Hematopoietic multipotent progenitor cell treated with erythropoietin and hydrocortisone succinate and interleukin-3 and kit ligand, for 6 days (in vitro differentiated cells): ENCODE data around the gene SPEG.

Experiments
- DNase-seq: peaks from one replicate; pipeline ENCODE4 v3.0.0-alpha.2; 2015

The SPEG gene

DNA sequence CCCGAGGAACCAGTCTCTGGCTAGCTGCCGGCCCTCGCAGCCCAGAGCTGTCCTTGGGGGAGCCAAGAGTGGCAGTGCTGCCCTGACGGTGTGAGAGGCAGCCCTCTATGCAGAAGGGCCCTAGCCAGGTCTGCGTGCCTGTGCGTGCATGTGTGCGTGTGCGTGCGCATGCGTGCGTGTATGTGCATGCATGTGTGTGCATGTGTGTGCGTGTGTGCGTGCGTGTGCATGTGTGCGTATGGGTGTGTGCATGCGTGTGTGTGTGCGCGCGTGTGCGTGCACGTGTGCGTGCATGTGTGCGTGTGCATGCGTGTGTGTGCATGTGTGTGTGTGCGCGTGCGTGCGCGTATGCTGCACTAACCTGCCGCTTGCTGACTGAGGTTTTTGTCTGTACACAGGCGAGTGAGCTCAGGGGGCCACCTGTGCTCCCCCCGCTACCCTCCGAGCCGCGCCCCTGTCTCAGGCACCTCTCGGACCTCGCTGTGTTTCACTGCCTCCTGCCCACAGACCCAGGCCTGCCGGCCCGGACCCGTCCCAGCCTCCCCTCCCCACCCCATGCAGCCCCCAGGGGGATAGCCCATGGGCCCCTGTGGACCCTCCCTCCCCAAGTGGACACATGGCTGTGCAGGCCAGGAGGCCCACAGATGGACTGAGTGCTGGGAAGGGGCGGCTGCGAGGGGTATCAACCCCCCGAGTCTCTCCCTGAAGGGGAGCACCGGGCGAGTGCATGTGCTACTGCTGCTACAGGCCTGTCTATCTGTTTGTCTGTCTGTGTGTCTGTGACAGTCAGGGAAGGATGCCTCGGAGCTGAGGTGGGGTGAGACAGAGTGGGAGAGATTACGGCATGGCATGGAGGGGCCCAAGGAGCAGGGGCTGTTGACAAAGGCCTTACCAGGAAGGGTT lies 31.3 kb downstream of the SPEG start:
- DNase-seq: no peak

- DNase-seq: no peak
Measured at GRCh38 chr2:219466816-219467735, 32.4 kb downstream of the SPEG start.

- no peak for DNase-seq
Measured at GRCh38 chr2:219467736-219468075, 33.1 kb downstream of the SPEG start.

- no peak for DNase-seq
Measured at GRCh38 chr2:219468410-219469185, 34.0 kb downstream of the SPEG start.

DNA sequence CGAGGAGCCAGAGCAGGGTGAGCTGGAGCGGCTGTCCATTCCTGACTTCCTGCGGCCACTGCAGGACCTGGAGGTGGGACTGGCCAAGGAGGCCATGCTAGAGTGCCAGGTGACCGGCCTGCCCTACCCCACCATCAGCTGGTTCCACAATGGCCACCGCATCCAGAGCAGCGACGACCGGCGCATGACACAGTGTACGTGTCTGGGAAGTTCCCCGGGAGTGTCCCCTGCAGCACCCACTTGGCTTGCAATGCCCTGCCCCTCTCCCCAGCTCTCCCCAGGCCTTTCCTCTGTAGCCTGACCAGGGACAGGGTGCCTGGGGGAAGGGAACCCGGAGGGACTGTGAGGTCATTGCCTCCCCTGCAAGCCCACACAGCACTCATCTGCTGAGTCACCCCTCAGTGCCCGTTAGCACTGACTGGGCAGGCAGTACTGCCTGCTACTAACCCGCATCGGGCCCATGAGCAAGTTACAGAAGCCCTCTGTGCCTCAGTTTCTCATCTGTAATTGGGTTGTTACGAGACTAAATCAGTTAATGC lies 34.6 kb downstream of the SPEG start:
- DNase-seq: no peak

- no peak for DNase-seq
Measured at GRCh38 chr2:219470429-219470828, 35.8 kb downstream of the SPEG start.

- DNase-seq: no peak
Measured at GRCh38 chr2:219471476-219472371, 37.1 kb downstream of the SPEG start.

DNA sequence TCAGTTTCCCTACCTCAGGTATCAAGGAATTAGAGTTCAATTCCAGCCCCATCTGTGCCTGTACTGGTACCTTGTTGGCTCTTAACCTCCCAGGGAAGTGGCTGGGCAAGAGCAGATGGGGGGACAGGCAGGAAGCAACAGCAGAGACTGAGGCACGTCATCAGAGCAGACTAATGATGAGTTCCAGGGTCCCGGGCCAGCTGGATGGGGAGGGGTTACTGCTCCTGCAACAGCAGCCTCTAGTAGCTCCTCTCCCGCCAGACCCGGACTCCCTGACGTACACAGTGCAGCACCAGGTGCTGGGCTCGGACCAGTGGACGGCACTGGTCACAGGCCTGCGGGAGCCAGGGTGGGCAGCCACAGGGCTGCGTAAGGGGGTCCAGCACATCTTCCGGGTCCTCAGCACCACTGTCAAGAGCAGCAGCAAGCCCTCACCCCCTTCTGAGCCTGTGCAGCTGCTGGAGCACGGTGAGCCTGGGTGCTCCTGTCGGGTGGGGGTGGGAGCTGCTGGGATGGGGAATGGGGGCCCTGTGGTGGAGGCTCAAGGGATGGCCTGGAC lies 38.1 kb downstream of the SPEG start:
- DNase-seq: no peak

GRCh38 chr2:219473511-219473910 lies 38.9 kb downstream of the SPEG start:
- DNase-seq: no peak

DNA sequence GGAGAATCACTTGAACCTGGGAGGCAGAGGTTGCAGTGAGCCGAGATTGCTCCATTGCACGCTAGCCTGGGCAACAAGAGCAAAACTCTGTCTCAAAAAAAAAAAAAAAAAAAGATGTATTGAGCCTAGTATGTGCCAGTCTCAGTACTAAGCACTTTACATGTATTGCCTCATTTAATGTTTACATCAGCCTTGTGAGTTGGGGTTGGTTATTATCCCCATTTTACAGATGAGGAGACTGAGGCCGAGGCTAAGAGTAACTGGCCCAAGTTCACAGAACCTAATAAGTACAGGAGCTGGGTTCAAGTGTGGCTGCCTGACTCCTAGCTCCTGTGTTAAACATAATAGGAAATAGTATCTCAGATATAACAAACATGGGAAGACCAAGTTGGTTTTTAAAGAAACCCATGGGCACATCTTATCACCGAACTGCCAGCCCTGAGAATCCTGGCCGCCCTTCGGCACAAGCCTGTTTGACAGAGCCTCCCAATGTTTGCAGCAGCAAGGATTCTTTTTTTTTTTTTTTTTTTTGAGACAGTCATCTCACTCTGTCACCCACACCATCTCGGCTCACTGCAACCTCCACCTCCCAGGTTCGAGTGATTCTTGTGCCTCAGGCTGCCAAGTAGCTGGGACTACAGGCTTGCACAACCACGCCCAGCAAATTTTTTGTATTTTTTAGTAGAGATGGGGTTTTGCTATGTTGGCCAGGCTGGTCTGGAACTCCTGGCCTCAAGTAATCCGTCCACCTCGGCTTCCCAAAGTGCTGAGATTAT lies 39.8 kb downstream of the SPEG start:
- peak; percentile 33 for DNase-seq

GRCh38 chr2:219475278-219475677 lies 40.6 kb downstream of the SPEG start:
- peak; percentile 31 for DNase-seq

DNA sequence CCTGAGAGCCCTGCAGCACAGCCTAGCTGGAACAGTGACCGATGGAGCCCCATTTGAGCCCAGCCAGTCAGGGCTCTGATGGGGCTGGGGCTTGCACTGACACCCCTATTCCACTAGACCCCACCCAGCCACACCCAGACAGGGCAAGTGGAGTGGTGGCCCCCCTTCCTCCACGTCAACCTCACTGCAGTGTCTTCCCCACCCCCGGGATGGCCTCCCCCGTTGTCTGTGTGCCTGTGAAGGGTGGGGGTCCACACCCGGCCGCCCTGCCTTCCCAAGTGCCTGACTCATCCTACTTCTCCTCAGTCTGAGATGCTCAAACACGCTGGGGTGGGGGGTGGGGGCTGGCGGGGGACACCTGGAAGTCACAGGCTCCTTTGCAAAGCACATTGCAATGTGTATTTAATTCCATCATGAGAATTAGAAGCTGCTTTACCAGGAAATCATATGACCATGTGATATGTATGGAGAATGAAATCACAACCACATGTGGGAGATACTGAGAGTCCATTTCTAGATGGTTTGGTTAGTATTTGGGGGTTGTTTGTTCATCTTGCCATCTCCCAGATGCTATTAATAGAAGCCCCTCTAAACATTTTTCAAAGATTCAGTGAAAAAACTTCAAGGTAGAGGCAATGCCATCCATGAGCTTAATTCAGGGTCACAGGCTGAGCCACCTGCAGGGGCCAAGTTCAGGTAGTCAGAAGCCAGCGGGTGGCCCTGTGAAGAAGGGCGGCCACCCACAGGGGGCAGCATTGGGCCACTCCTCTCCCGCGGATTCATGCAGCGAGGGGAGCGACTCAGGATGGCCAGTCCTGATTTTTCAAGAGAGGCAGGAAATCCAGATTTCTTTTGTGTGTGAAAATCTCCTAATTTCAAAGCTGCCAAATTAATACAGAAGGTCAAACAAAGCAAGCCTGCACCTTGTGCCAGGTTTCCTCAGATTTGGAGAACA lies 41.3 kb downstream of the SPEG start:
- peak; percentile 83 for DNase-seq

- DNase-seq: no peak
Measured at GRCh38 chr2:219476652-219477151, 42.1 kb downstream of the SPEG start.

DNA sequence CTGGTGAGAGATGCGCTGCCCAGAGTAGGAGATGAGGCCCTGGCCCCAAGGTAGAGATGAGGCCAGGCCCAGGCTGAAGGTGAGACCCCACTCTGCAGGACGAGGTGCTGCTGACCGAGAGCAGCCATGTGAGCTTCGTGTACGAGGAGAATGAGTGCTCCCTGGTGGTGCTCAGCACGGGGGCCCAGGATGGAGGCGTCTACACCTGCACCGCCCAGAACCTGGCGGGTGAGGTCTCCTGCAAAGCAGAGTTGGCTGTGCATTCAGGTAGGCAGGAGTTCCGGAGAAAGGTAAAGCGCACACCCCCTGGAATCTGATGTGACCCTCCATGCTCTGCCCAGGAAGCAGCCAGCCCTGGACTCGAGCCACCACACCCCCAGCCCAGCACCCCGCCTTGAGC lies 42.5 kb downstream of the SPEG start:
- DNase-seq: no peak

GRCh38 chr2:219477815-219478214 lies 43.2 kb downstream of the SPEG start:
- no peak for DNase-seq

GRCh38 chr2:219478916-219479315 lies 44.3 kb downstream of the SPEG start:
- DNase-seq: no peak

DNA sequence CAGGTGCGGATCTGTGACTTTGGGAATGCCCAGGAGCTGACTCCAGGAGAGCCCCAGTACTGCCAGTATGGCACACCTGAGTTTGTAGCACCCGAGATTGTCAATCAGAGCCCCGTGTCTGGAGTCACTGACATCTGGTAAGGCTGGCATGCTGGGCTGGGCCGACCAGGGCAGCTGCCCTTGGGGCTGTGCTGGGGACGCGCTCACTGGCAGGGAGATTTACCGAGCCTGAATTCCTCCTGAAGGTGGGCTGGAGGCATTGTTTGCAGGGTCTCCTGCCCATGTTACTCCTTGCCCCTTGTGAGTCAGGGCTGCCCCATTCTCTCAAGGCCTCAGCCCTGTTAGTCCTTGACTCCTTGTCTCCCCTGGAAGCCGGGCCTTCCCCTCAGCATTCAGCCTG lies 45.4 kb downstream of the SPEG start:
- no peak for DNase-seq

DNA sequence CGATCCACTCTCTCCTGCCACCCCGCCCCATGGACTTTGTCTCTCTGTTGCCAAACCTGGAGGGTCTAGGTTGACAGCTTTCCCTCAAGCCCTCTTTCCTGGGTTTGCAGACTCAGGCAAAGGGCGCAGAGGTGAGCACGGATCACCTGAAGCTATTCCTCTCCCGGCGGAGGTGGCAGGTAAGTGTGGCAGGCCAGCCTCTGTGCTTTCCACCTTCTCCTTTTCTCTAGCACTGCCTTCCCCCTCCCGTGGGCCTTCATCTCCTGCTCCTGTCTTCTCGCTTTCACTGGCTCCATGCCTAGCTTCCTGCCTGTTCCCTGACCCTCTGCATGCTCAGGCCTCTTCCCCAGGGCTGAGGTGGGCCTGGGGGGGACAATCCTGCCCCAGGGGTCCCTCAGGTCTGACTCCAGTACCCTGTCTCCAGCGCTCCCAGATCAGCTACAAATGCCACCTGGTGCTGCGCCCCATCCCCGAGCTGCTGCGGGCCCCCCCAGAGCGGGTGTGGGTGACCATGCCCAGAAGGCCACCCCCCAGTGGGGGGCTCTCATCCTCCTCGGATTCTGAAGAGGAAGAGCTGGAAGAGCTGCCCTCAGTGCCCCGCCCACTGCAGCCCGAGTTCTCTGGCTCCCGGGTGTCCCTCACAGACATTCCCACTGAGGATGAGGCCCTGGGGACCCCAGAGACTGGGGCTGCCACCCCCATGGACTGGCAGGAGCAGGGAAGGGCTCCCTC lies 48.2 kb downstream of the SPEG start:
- DNase-seq: no peak
